HG02571 (cell line): Measurements from ENCODE around the gene CERKL.
A peak's percentile ranks its signal among the peaks of the same experiment; 100 is the strongest.
"Not testable (repeated sequence)": the region's sequence is repeated elsewhere in the genome, so short reads cannot be mapped to it uniquely, and the experiment has no call there.

Experiments used
- ATAC-seq: cut with Tn5 transposase; IDR thresholded peaks from one replicate; pipeline ENCODE4 v1.9.1; 2021; ENCODE audit warnings: mild to moderate bottlenecking, moderate library complexity; ENCODE audit not compliant: unreplicated experiment

The CERKL gene

DNA sequence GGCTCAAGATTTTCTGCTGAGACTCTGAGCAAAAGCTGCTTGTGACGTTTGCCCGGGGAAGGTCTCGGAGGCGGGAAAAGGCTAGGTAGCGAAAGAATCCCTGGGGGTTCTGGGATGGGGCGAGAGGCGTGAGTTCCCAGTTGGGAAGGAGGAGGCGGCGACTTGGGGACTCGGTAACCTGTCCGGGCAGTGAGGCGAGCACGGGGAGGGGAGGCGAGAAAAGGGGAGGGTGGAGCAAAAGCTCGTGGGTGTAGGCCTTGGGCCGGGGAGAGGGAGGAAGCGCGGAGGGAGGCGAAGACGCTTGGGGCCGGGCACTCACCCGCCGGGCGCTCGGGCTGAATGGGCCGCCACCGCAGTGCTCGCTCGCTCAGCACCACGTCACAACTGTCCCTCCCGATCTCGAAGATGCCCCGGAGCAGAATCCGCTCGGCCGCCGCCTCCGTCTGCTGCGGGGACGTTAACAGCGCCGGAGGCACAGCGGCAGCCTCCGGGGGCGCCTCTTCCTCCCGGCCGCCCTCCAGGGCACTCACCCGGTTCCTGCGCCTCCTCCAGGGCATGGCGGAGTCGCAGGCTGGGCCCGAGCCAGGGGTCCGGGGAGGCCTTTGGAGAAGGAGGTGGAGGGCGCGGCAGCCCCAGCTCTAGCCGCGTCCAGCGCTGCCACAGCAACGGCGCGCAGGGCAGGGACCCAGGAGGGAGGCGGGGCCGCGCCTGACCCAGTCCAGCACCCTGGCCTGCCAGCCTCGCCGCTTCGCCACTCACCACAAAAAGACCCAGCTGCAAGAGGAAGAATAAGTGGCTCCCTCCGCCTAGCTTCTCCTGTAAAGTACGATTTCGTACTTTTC is at the start of gene CERKL:
CERKL (minus strand) TSS at position 656 of the 842 bp plus-strand sequence; CDS start at position 557, 99 bp downstream.
- peak; percentile 96 for ATAC-seq

DNA sequence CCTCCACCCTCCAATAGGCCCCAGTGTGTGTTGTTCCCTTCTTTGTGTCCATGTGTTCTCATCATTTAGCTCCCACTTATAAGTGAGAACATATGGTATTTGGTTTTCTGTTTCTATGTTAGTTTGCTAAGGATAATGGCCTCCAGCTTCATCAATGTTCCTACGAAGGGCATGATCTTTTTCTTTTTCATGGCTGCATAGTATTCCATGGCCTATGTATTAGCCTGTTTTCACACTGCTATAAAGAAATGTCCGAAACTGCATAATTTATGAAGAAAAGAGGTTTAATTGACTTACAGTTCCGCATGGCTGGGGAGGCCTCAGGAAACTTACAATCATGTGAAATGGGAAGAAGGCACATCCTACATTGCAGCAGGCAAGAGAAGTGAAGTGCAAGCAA is 45.6 kb upstream of the CERKL start:
- not testable (repeated sequence) for ATAC-seq

DNA sequence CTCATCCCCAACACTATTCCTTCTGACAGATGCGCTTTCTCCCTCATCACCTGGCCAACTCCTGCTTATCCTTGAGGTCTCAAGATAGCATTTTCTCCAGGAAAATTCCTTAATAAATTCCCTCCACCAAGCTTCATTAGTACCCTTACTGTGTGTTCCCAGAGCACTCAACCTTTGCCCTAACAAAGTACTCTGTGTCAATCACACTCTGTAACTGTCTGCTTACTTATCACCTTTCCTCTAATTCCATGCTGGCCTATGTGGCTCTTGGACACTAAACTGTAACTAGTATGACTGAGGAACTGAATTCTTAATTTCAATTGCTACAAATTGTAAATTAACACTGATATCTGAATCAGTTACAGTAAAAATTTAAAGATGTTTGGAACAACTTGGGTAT is 41.3 kb upstream of the CERKL start:
- no peak for ATAC-seq

DNA sequence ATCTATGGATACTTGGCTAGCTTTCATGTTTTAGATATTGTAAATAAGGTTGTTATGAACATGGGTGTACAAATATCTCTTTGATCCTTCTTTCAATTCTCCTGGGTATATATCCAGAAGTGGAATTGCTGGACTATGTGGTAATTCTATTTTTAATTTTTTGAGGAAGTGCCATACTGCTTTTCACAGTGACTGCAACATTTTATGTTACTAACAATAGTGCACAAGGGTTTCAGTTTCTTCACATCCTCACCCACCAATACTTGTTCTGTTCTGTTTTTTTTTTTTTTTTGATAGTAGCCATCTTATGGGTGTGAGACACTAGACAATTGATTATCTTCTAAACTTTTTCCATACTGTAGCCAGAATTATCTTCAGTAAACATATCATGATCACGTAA is 40.7 kb upstream of the CERKL start:
- no peak for ATAC-seq

DNA sequence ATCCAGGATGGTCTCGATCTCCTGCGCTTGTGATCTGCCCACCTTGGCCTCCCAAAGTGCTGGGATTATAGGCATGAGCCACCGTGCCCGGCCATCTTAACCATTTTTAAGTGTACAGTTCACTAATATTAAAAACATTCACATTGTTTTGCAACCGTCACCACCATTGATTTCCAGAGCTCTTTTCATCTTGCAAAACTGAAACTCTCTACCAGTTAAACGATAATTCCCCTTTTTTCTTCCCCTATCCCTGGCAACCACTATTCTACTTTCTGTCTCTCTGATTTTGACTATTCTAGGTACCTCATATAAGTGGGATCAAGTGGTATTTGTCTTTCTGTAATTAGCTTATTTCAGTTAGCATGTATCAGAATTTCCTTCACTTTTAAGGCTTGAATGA is 40.2 kb upstream of the CERKL start:
- no peak for ATAC-seq

DNA sequence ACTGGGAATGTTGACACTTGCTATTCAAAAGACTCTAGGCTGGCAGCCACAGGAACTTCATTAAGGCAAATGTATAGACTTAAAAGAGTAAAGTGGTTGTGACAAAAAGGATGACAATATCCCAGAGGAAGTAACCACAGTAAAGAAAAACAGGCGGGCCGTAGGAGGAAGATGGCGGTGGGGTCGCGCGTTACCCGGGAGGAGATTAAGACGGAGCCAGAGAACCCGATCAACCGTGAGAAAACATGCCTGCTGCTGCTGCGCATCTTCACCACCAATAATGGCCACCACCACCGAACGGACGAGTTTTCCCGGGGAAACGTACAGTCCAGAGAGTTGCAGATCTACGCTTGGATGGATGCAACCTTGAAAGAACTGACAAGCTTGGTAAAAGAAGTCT is 37.4 kb upstream of the CERKL start:
- ATAC-seq = no peak

DNA sequence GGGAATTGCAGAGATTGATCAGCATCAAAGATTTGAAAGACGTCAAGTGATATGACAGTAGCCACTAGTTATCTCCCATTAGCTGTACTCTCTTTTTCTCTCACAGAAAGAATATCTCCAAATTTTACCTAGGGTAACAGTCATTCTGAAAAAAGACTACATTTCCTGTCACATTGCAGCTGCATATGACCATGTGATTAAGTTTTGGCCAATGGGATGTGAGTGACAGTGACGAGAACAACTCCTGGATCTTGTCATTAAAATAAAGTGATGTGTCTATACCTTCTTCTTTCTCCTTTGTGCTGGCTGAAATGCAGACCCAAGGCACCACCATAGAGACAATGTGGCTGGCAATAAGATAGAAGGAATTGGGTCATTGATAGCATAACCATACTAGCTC is 34.0 kb upstream of the CERKL start:
- ATAC-seq = no peak

DNA sequence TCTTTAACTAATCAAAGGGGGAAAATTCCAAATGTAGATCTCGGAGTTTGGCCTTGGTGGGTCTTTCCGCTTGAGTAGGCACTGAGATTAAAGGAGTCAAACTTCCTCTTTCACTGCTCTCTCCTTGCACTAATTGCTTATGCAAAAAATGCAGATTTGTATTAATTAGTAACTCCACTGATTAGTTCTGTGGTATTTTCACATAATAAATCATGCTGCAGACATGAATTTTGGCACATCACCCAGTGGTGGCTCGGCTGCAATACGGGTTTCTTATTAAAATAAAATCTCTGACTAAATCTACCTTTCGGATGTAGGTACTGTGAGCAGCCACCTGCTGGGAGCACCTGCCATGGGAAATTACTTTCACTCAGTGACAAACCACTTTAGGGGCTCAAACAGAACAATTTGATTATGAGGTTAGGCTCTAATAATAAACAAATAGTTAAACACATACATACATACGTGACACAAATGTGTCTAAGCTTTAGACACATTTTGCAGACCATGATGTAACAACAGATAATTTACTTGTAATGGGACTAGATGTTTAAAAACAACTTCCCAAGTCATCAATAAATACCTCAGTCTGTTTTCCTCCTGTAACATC is 29.8 kb upstream of the CERKL start:
- ATAC-seq = no peak

- no peak for ATAC-seq
Observed at GRCh38 chr2:181685150-181685688, 28.3 kb upstream of the CERKL start.

GRCh38 chr2:181684454-181685149 is 27.7 kb upstream of the CERKL start:
- ATAC-seq = no peak

- no peak for ATAC-seq
Observed at GRCh38 chr2:181683518-181684453, 26.9 kb upstream of the CERKL start.

DNA sequence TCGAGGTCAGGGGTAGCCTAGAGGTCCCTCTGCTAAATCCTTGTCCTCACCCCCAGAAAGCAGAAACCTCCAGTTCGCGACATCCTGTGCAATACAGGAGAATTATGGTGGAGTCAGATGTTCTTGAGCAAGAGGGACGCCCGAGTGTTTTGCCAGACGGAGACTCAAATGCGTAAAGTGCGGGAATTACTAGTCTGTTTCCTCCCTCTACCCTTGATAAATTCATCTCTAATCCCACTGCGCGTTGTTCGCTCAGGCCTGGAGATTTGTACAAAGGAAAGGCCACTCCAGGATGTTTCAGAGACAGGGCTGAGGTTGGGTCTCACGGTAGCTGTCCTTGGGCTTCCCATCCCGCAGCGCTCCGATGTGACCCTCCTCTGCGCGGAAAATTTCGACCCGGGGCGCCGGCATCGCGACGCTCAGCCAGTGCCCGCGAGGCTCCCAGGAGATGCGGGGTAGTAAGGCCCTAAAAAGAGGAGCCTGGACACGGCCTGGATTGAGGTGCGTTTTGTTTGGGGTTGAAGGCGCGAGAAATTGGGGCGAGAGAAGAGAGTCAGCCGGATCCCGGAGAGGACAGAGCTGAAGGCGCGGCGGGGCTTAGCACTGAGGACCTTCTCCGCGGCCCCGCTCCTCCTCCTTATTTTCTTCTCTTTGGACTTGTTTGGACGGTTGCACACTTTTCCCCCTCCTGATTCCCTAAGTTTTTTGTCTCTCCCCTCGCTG is 26.1 kb upstream of the CERKL start:
- no peak for ATAC-seq

- ATAC-seq = no peak
Observed at GRCh38 chr2:181682026-181682789, 25.3 kb upstream of the CERKL start.

- no peak for ATAC-seq
Observed at GRCh38 chr2:181680937-181681811, 24.3 kb upstream of the CERKL start.

DNA sequence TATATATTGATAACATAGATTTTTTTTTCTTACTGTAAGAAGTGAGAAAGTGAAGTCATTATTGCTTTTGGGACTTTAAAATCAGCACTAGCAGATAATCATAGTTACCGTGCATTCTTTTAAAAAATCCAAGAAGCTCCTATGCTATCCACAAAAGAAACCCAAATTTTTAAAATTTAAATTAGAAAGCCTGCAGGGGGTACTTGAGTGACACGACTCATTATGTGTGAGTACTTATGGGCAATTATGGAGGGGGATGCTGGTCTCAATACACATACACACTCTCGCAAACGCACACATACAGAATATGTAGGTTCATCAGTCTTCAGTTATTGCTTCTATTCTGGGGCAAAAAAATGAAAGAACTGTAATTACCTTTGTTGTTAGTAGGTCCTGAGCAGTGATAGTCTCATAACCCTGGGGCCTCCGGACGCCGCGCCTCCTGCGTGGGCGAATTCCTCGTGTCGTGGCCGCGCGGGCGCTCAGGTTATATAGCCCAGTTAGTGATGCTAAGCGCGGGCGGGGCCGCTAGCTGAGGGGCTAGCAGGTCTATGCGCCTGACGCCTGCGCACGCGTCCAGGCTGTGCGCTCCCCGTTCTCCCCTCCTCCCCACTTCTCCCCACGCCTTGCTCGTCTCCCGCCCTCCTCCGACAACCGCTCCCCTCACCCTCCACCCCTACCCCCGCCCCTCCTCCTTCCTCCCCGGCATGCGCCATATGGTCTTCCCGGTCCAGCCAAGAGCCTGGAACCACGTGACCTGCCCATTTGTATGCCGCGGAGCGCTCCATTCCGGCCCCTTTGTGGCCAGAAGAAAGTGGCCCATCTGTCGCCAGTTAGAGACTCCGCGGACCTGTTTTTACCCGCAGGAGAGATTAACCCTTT is 23.4 kb upstream of the CERKL start, which contains the start of gene NEUROD1:
NEUROD1 (minus strand) TSS at position 463 of the 882 bp plus-strand sequence. CDS start 1,657 bp downstream, outside the sequence.
- ATAC-seq = no peak

GRCh38 chr2:181679544-181679979 is 22.7 kb upstream of the CERKL start:
- no peak for ATAC-seq
